ENCODE measurements around the gene ARHGAP31. TPM values are rescaled to one million over a fixed set of nuclear protein-coding genes. Genes with fewer than 3 reads are reported as not detected.
A peak's percentile ranks its signal among the peaks of the same experiment; 100 is the strongest.
"Not testable (repeated sequence)": the region's sequence is repeated elsewhere in the genome, so short reads cannot be mapped to it uniquely, and the experiment has no call there.

The ARHGAP31 gene
- total RNA-seq, 1 donor from 2014 or later, result 41.7 TPM

- DNase-seq, result no peak
- peak; percentile 23 for ATAC-seq
- intact Hi-C loops (cut with micrococcal nuclease), result no loop called here
Observed at GRCh38 chr3:119314821-119315220, 20.6 kb downstream of the ARHGAP31 start.

DNA sequence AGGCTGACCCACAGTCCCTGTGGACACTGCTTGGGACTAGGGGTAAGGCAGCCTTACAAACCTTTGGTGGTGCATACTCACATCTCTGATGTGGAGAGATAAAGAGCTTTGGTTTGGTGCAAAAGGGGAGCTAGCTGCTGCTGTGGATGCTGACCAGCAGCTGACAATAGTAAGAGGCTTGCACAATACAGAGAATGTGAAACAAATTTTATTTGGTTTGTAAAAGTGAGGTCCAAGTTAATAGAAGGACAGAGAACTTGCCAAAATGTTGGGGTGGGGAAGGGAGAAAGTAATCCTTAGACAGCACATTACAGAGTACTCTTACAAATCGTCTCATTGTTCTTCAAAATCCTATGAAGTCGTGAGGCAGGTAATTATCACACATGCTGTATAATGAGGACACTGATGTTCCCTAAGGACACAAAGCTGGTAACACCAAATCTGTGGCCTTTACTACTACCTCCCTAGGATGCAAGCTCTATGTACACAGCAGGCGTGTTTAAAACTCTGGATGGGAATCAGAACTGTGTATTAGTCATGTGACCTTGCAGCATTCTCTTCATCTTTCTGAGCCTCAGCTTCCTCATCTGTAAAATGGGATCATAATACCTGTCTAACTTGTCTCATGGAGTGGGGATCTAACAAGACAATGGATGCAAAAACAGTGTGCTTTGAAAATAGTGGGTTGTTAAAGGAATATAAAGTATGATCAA lies 21.6 kb downstream of the ARHGAP31 start:
- DNase-seq (no peak), ATAC-seq (no peak)
- intact Hi-C loops (cut with micrococcal nuclease), result no loop called here

DNA sequence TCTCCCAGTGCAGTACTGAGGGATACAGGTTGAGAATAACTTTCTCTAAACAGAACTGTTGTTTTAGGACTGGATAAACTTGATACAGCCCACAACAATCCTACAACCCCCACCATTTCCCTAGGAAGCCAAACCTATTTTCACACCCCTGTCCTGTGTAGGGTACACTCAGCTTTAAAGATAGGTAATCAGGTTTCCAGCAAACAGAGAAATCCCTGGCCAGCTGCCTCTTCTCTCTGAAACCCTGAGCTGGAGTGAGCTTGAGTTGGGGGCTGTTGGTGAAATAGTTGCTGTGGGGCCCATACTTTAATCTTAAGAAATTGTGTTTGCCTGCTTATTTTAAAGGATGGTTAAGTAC lies 22.1 kb downstream of the ARHGAP31 start:
- peak; percentile 62 for ATAC-seq
- intact Hi-C loops (cut with micrococcal nuclease), result no loop called here
- no peak for DNase-seq

GRCh38 chr3:119318876-119319275 lies 24.7 kb downstream of the ARHGAP31 start:
- ATAC-seq, result no peak
- intact Hi-C loops (cut with micrococcal nuclease), result no loop called here
- DNase-seq, result no peak

DNA sequence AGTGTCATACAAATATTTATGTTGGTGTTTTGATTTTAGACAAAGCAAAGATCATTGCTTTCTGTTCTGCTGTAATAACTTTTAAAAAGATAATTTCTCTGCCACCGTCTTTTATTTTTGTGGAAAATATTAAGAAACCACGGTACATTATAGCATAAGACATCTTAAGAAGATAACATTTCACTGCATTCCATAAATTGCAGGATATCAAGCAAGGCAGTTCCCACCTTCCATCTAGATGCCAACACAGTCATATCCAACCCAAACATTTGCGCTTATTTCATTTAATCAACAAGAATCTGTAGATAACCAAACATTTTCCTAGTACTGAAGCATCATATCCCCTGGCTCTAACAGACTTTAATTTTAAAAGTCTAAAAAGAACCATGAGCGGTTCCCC lies 25.1 kb downstream of the ARHGAP31 start:
- ATAC-seq (no peak), DNase-seq (no peak)
- intact Hi-C loops (cut with micrococcal nuclease), result no loop called here

DNA sequence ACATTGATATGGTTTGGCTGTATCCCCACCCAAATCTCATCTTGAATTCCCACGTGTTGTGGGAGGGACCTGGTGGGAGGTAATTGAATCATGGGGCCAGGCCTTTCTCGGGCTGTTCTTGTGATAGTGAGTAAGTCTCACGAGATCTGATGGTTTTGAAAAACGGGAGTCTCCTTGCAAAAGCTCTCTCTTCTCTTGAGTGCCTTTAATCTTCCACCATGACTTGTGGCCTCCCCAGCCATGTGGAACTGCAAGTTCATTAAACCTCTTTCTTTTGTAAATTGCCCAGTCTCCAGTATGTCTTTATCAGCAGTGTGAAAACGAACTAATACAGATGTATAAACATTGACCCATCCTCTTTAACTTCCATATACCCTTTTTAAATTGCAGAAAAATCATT lies 26.6 kb downstream of the ARHGAP31 start:
- intact Hi-C loops (cut with micrococcal nuclease); ATAC-seq; DNase-seq: not testable (repeated sequence)

DNA sequence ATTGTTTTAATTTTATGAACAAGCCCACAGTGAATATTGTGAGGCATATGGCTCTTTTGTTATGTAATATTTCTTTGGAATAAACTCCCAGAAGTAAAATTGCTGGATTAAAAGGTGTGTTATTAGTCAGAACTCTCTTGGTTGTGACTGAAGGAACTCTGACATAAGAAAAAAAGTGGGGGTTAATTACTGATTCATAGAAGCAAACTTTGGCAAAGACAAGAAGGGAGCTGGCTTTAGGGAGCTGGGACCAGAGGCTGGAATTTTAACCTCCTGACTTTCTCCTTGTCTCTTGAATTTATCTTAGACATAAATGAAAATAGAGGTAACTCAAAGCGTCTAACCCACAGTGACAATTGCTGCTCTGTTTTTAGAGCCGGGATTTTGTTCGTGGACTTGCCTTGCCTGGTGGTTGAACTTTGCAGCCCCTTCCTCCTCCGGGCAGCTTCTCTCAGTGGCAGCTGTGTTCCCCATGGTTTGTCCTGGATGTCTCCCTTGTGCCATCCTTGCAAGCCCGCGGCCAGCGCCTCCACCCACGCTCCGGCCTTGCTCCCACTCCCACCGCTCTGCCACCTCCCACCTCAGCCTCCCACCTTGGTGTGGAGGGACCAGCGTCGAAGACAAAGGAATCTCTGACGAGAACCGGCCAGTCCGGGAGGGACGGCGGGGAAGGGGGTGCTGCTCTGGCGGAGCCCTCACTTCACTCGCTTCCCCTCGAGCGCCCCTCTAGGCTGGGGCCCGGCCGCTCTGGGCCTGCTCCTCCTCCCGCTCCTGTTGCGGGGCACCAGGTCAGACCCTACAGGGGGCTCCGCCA lies 28.0 kb downstream of the ARHGAP31 start:
- no peak for DNase-seq
- ATAC-seq, result peak; percentile 60
- intact Hi-C loops (cut with micrococcal nuclease), result no loop called here

GRCh38 chr3:119322835-119323722 lies 28.9 kb downstream of the ARHGAP31 start:
- intact Hi-C loops (cut with micrococcal nuclease), result no loop called here

GRCh38 chr3:119323723-119324085 lies 29.5 kb downstream of the ARHGAP31 start:
- intact Hi-C loops (cut with micrococcal nuclease), result no loop called here
- ATAC-seq, result no peak
- no peak for DNase-seq

More at GRCh38 chr3:119322835-119323722, 28.9 kb downstream of the ARHGAP31 start:
- ATAC-seq (peak; percentile 94), DNase-seq (peak; percentile 92)

DNA sequence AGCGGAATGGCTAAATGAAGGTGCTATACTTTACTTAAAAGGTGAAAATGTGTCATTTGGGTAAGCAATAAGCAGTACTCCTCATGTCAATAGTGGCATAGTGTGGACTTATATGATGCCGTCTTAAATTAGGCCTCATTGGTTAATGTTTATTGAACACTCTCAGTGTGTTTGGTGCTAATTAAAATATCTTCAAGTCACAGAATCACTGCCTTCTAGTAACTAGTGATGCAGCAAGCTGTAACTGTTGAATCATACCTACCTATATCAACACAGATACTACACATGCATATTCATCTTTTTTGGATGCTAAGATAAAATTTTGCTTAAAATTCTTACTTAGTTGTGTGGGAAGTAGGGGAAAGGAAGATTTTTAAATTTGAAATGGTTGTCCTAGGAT lies 30.7 kb downstream of the ARHGAP31 start:
- intact Hi-C loops (cut with micrococcal nuclease), result no loop called here
- ATAC-seq (no peak), DNase-seq (no peak)

DNA sequence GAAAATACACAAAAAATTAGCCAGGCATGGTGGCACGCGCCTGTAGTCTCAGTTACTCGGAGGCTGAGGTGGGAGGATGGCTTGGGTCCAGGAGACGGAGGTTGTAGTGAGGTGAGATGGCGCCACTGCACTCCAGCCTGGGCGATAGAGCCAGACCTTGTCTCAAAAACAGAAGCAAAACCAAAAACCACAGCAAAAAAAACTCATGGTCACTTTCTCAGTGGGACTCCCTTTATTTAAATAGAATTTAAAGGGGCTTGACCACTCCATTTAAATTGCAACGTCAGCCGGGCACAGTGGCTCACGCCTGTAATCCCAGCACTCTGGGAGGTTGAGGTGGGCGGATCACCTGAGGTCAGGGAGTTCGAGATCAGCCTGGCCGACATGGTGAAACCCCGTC lies 32.8 kb downstream of the ARHGAP31 start:
- DNase-seq (no peak), ATAC-seq (no peak)
- intact Hi-C loops (cut with micrococcal nuclease), result no loop called here

- no peak for ATAC-seq
- intact Hi-C loops (cut with micrococcal nuclease), result no loop called here
- DNase-seq, result no peak
Observed at GRCh38 chr3:119329551-119329950, 35.4 kb downstream of the ARHGAP31 start.

DNA sequence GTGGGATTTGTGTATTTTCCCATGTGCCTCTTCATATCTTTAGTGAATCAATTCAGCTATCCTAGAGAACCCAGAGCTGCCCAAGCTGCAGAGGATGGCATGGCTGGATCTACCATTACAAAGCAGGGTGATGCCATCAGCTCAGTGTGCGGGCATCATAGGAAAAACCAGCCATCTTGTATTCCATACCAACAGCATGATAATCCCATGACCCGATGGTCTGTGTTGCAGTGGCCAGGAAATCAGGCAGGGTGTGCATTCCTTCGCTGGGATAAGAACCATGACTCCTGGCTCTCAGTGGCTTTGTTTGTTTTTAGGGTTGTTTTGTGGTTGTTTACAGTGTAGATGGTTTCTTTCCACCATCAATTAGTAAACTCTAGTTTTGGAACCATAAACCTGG lies 36.0 kb downstream of the ARHGAP31 start:
- intact Hi-C loops (cut with micrococcal nuclease), result loop anchor here (10.0 kb wide), 1 partner anchor 55 kb away; no protein-coding TSS in a partner anchor
- ATAC-seq, result no peak
- no peak for DNase-seq

GRCh38 chr3:119330858-119331257 lies 36.7 kb downstream of the ARHGAP31 start:
- intact Hi-C loops (cut with micrococcal nuclease), result loop anchor here (10.0 kb wide), 1 partner anchor 56 kb away; no protein-coding TSS in a partner anchor
- DNase-seq (no peak), ATAC-seq (no peak)

GRCh38 chr3:119331661-119332060 lies 37.5 kb downstream of the ARHGAP31 start:
- ATAC-seq (peak; percentile 38), DNase-seq (peak; percentile 35)
- intact Hi-C loops (cut with micrococcal nuclease), result loop anchor here (10.0 kb wide), 1 partner anchor 57 kb away; no protein-coding TSS in a partner anchor

DNA sequence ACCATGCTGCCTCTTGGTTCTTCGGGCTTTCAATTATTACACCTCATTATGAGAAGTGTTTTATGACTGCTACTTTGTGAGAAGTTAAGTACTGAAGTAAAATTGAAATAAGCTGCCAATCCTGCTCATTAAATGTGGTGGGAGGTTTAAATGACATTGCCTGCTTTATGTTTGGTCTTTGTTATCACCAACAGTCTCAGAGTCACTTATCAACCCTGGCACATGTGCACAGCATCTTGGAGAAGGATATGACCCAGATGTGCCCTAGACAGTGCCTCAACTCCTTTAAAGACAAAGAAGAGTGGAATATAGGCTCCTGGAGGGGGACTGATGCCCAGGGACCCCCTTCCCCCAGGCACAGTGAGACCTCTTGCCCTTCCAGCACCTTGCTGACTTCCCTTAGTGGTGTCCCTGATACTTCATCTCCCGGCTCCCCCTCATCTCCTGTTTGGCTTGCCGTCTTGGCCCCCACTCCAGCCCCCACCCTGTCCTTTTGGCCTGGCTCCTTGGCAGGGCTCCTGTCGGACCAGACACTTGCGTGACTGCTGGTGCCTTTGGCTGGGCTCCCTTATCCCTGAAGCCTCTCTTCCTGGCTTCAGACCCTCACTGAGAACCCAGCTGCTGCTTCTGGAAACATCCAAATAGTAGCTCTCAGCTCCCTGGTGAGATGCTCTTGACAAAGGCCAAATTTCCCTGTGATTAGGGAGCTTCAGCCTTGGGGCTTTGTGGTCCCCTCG lies 39.8 kb downstream of the ARHGAP31 start:
- ATAC-seq, result peak; percentile 71
- DNase-seq, result peak; percentile 80
- intact Hi-C loops (cut with micrococcal nuclease), result loop anchor here (10.0 kb wide), 1 partner anchor 59 kb away; no protein-coding TSS in a partner anchor

GRCh38 chr3:119336823-119337222 lies 42.6 kb downstream of the ARHGAP31 start:
- DNase-seq (no peak), ATAC-seq (no peak)
- intact Hi-C loops (cut with micrococcal nuclease), result loop anchor here (10.0 kb wide), 1 partner anchor 62 kb away; no protein-coding TSS in a partner anchor

- ATAC-seq, DNase-seq: not testable (repeated sequence)
- intact Hi-C loops (cut with micrococcal nuclease), result loop anchor here (10.0 kb wide), 1 partner anchor 63 kb away; no protein-coding TSS in a partner anchor
Observed at GRCh38 chr3:119337407-119337806, 43.2 kb downstream of the ARHGAP31 start.

DNA sequence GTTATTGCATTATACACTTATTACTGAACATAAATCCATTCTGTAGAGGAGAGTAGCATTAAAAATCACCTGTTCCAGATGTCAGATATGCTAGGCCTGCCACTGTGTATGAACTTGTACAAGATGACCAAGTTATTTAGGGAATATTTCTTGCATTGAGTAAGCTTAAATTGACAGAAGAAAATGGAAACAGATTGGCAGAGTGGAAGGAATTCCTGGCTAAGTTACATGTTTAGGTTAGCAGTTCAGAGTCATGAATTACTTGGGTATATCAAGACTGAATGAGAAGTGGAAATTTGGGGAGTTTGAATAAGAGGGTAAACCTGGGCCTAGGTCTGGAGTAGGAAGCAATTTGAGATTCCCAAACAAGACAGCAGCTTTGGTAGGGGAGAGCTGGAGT lies 44.6 kb downstream of the ARHGAP31 start:
- DNase-seq, result no peak
- ATAC-seq, result no peak
- intact Hi-C loops (cut with micrococcal nuclease), result loop anchor here (10.0 kb wide), 1 partner anchor 64 kb away; no protein-coding TSS in a partner anchor
